Left ventricle myocardium superior (tissue), 1 donor: Measurements from ENCODE around the gene IRF2BP2. TPM values are rescaled to one million over a fixed set of nuclear protein-coding genes. Genes with fewer than 3 reads are reported as not detected.

Experiments
- ATAC-seq: fragments of 200-7000 bp; cut with Tn5 transposase; one replicate; pipeline ENCODE4 v1.9.1; 2020; ENCODE audit warnings: mild to moderate bottlenecking, moderate library complexity
- DNase-seq: peaks from one replicate; pipeline ENCODE4 v3.0.0-alpha.2; 2020
- intact Hi-C: fragments of 100-400 bp; cut with micrococcal nuclease; formaldehyde crosslinking; loops from one replicate; pipeline ENCODE4 v1.11.0; 2022
- total RNA-seq: library from RNA; stranded (reverse); fragmentation: NEBNext Ultra II Directional; extraction: Animal tissue kit (Norgen Biotek cat#: 25700); gene quantifications from one replicate; pipeline ENCODE4 v1.2.1, GENCODE V29; 2021
- donor health status: DM: no; HTN: yes; CAD: no; lungs with severe emphysema.

IRF2BP2 gene
- total RNA-seq, 1 donor from 2014 or later, result 124 TPM

- ATAC-seq, result no peak
- intact Hi-C loops, result no loop called here
- DNase-seq, result no peak
These were observed 16.9 kb downstream of the IRF2BP2 start for GRCh38 chr1:234593109-234593508.

GRCh38 chr1:234592240-234592639 is 17.7 kb downstream of the IRF2BP2 start:
- intact Hi-C loops, result no loop called here
- ATAC-seq (no peak), DNase-seq (no peak)

- intact Hi-C loops, result no loop called here
- no peak for ATAC-seq
- no peak for DNase-seq
These were observed 18.8 kb downstream of the IRF2BP2 start for GRCh38 chr1:234591131-234591530.

GRCh38 chr1:234589854-234590620 is 19.9 kb downstream of the IRF2BP2 start:
- ATAC-seq, result peak; percentile 66
- intact Hi-C loops, result no loop called here

GRCh38 chr1:234589064-234589800 is 20.7 kb downstream of the IRF2BP2 start:
- ATAC-seq (peak; percentile 52), DNase-seq (no peak)
- intact Hi-C loops, result no loop called here

More at GRCh38 chr1:234589854-234590620, 19.9 kb downstream of the IRF2BP2 start:
- no peak for DNase-seq

- intact Hi-C loops, result no loop called here
- ATAC-seq (no peak), DNase-seq (no peak)
These were observed 21.6 kb downstream of the IRF2BP2 start for GRCh38 chr1:234588386-234588785.

- DNase-seq (no peak), ATAC-seq (no peak)
- intact Hi-C loops, result no loop called here
These were observed 23.0 kb downstream of the IRF2BP2 start for GRCh38 chr1:234586892-234587485.

GRCh38 chr1:234586304-234586703 is 23.7 kb downstream of the IRF2BP2 start:
- ATAC-seq (no peak), DNase-seq (no peak)
- intact Hi-C loops, result no loop called here

- no peak for ATAC-seq
- intact Hi-C loops, result no loop called here
- no peak for DNase-seq
These were observed 24.5 kb downstream of the IRF2BP2 start for GRCh38 chr1:234585330-234586055.

GRCh38 chr1:234584926-234585325 is 25.1 kb downstream of the IRF2BP2 start:
- ATAC-seq (no peak), DNase-seq (peak; percentile 57)
- intact Hi-C loops, result no loop called here

- no peak for DNase-seq
- ATAC-seq, result no peak
- intact Hi-C loops, result no loop called here
These were observed 25.6 kb downstream of the IRF2BP2 start for GRCh38 chr1:234584420-234584805.

- DNase-seq (no peak), ATAC-seq (peak; percentile 36)
- intact Hi-C loops, result no loop called here
These were observed 26.1 kb downstream of the IRF2BP2 start for GRCh38 chr1:234583755-234584419.

GRCh38 chr1:234582681-234583301 is 27.2 kb downstream of the IRF2BP2 start:
- DNase-seq (peak; percentile 49), ATAC-seq (peak; percentile 70)
- intact Hi-C loops, result no loop called here

- ATAC-seq, result peak; percentile 75
- intact Hi-C loops, result no loop called here
- DNase-seq, result no peak
These were observed 27.8 kb downstream of the IRF2BP2 start for GRCh38 chr1:234582186-234582585.

GRCh38 chr1:234581063-234581714 is 28.8 kb downstream of the IRF2BP2 start:
- DNase-seq (no peak), ATAC-seq (no peak)
- intact Hi-C loops, result no loop called here

GRCh38 chr1:234579967-234580366 is 30.0 kb downstream of the IRF2BP2 start:
- DNase-seq, result no peak
- intact Hi-C loops, result no loop called here
- no peak for ATAC-seq

GRCh38 chr1:234578735-234579134 is 31.2 kb downstream of the IRF2BP2 start:
- no peak for DNase-seq
- ATAC-seq, result no peak
- intact Hi-C loops, result no loop called here

GRCh38 chr1:234578087-234578486 is 31.9 kb downstream of the IRF2BP2 start:
- no peak for ATAC-seq
- DNase-seq, result no peak
- intact Hi-C loops, result no loop called here
